Naive thymus-derived CD4-positive, alpha-beta T cell (primary cell): Measurements from ENCODE around the gene OSM. TPM values are rescaled to one million over a fixed set of nuclear protein-coding genes. Genes with fewer than 3 reads are reported as not detected.

Experiments used
- ATAC-seq: fragments of 150-1000 bp; cut with Tn5 transposase; 2 replicates; pipeline ENCODE4 v1.10.0; 2021; ENCODE audit warnings: mild to moderate bottlenecking, moderate library complexity
- CTCF ChIA-PET: fragments of 350-600 bp; sonication (Branson Sonifier 250); formaldehyde crosslinking; loops from one replicate; lab custom pipeline; 2021; ENCODE audit warnings: antibody characterized with exemption; lab: Charles Lee
- POLR2A ChIA-PET: fragments of 350-600 bp; sonication (Branson Sonifier 250); formaldehyde crosslinking; loops from one replicate; lab custom pipeline; 2021; ENCODE audit warnings: antibody characterized with exemption, inconsistent platforms; lab: Charles Lee
- DNase-seq, 9 donors: peaks; one replicate each; pipeline versions ENCODE4 v3.0.0 to v3.0.0-alpha.2; 2020 to 2022; ENCODE audit warnings: mixed read lengths in 1 of 9
- H3K27ac ChIP-seq: one replicate; pipeline ENCODE4 v1.7.0; 2013; ENCODE audit warnings: mild to moderate bottlenecking, low read depth, low read length, moderate library complexity
- H3K27me3 ChIP-seq, 2 donors: one replicate each; pipeline ENCODE4 v1.7.0; 2013; ENCODE audit warnings: low read length in 2 of 2, mild to moderate bottlenecking in 2 of 2, moderate library complexity in 2 of 2; ENCODE audit not compliant: control insufficient read depth in 2 of 2, insufficient read depth in 2 of 2
- H3K36me3 ChIP-seq, 3 experiments: 1 replicate in 2 of 3; 2 replicates in 1 of 3; pipeline ENCODE4 v1.7.0; 2013; ENCODE audit warnings: low read length in 3 of 3, mild to moderate bottlenecking in 3 of 3, moderate library complexity in 1 of 3; ENCODE audit not compliant: insufficient read depth in 3 of 3, control insufficient read depth in 2 of 3
- H3K4me1 ChIP-seq, 2 donors: one replicate each; pipeline ENCODE4 v1.7.0; 2013; ENCODE audit warnings: low read length in 2 of 2, mild to moderate bottlenecking in 2 of 2, moderate library complexity in 1 of 2; ENCODE audit not compliant: control insufficient read depth in 2 of 2, insufficient read depth in 2 of 2
- H3K4me3 ChIP-seq: 2 replicates; pipeline ENCODE4 v1.7.0; 2013; ENCODE audit warnings: mild to moderate bottlenecking, low read length
- H3K9me3 ChIP-seq, 3 experiments: 1 replicate in 2 of 3; 2 replicates in 1 of 3; pipeline ENCODE4 v1.7.0; 2013; ENCODE audit warnings: low read length in 3 of 3; ENCODE audit not compliant: control insufficient read depth in 2 of 3
- H3K27ac Mint-ChIP-seq, 9 donors: one replicate each; pipeline ENCODE4 v1.8.0; 2020 to 2022; ENCODE audit warnings: mixed read lengths in 9 of 9, mild to moderate bottlenecking in 8 of 9, moderate library complexity in 5 of 9, inconsistent platforms in 2 of 9
- H3K27me3 Mint-ChIP-seq, 5 donors: one replicate each; pipeline ENCODE4 v1.8.0; 2021 to 2022; ENCODE audit warnings: mixed read lengths in 5 of 5, mild to moderate bottlenecking in 1 of 5
- H3K36me3 Mint-ChIP-seq, 5 donors: one replicate each; pipeline ENCODE4 v1.8.0; 2020 to 2022; ENCODE audit warnings: mixed read lengths in 5 of 5, mild to moderate bottlenecking in 3 of 5, inconsistent platforms in 1 of 5
- H3K4me1 Mint-ChIP-seq, 7 donors: one replicate each; pipeline ENCODE4 v1.8.0; 2020 to 2022; ENCODE audit warnings: mixed read lengths in 7 of 7, mild to moderate bottlenecking in 3 of 7, inconsistent platforms in 1 of 7
- H3K4me3 Mint-ChIP-seq, 10 donors: one replicate each; pipeline ENCODE4 v1.8.0; 2020 to 2022; ENCODE audit warnings: mild to moderate bottlenecking in 10 of 10, mixed read lengths in 10 of 10, moderate library complexity in 6 of 10, inconsistent platforms in 2 of 10
- H3K9me3 Mint-ChIP-seq, 11 donors: one replicate each; pipeline ENCODE4 v1.8.0; 2020 to 2022; ENCODE audit warnings: mixed read lengths in 11 of 11, mild to moderate bottlenecking in 4 of 11, inconsistent platforms in 1 of 11, moderate library complexity in 1 of 11
- intact Hi-C, 2 donors: fragments of 100-400 bp; cut with micrococcal nuclease; formaldehyde crosslinking; loops; one replicate each; pipeline ENCODE4 v1.15.1; 2023
- polyA plus RNA-seq, 2 donors: library from polyadenylated mRNA; unstranded; fragments of 300-500 nt; fragmentation: Illumina TruSeq; gene quantifications; one replicate each; pipeline ENCODE4 v1.2.3, GENCODE V29; 2021
- total RNA-seq, 6 experiments: library from RNA in 5 of 6; stranded (reverse) in 5 of 6; gene quantifications; 1 replicate in 5 of 6; 2 replicates in 1 of 6; pipeline ENCODE4 v1.2.3 and lab custom pipeline; 2021 to 2026

The OSM gene
- total and polyA plus RNA-seq, 7 experiments from 2014 or later: 0.49 to 158 (median 6.3) TPM

DNA sequence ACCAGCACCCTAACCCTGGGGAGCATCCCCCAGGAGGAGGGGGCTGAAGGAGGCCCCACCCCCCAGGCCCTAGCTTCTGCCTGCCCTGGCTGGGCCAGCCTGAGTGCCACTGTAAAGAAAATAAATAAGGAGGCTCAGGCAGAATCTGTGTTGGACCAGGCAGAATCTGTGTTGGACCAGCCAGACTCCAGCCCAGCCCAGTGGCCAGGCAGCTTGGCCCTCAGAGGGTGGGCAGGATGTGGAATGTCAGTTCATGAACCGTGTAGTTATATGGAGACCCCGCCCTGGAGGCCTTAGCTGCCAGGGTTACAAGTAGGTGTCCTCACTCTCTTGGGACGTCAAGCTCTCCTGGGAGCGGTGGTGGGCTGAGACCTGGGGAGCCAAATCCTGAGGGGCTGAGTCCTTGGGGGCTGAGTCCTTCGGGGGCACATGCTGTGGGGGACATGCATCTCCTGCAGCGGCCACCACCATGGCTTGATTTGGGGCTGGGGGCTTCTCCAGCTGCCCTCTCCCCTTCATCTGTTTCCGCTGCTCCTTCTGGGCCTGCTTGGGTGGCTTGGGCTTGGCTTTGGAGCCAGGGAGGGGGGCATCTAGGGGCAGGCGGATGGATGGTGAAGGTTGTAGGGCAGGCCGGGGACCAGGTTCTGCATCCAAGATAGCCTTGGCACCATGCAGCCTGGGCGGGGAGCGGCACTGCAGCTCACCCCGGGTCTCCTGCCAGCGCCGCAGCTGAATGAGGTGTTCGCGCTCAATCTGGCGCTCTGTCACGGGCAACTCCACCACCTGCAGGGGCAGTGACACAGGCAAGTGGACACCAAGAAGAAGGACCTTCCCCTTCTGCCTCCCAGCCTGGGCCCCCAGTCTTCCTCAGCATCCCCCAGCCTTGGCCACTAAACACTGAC, 25.7 kb upstream of the OSM start:
- peak overlapping the region in 7 of 9 donors; percentile 41 to 92 (median 85) for H3K27ac Mint-ChIP-seq
- intact Hi-C loops: no loop called here
- Histone ChIP-seq H3K36me3 (peaks cover 0 to 51% (median 19%) of the 10 kb centered on the region in 3 experiments), H3K27me3 (no peaks in the 10 kb centered on the region), H3K4me3 (no peak overlapping the region), H3K27ac (peak overlapping the region; percentile 15), H3K4me1 (peaks cover 27 to 51% of the 10 kb centered on the region in 2 donors), H3K9me3 (no peaks in the 10 kb centered on the region)
- ChIA-PET CTCF (interaction anchor here (0.8 to 6.8 kb wide), 6 partner anchors 9 to 97 kb away, joined by 3 to 157 read pairs (median 61); partner anchors contain the start of genes RNF215 and TBC1D10A), POLR2A (interaction anchor here (6.2 to 32.8 kb wide), 3 partner anchors 28 to 96 kb away, joined by 84 to 1265 read pairs (median 87); partner anchors contain the start of genes CCDC157, RNF215, SF3A1 and TBC1D10A)
- ATAC-seq: no peak
- DNase-seq: no peak
- no peak overlapping the region for H3K4me3 Mint-ChIP-seq
- H3K9me3 Mint-ChIP-seq: no peaks in the 10 kb centered on the region
- H3K36me3 Mint-ChIP-seq: peaks cover 3 to 26% (median 14%) of the 10 kb centered on the region in 5 donors
- peaks cover 25 to 76% (median 62%) of the 10 kb centered on the region in 7 donors for H3K4me1 Mint-ChIP-seq
- no peaks in the 10 kb centered on the region for H3K27me3 Mint-ChIP-seq

DNA sequence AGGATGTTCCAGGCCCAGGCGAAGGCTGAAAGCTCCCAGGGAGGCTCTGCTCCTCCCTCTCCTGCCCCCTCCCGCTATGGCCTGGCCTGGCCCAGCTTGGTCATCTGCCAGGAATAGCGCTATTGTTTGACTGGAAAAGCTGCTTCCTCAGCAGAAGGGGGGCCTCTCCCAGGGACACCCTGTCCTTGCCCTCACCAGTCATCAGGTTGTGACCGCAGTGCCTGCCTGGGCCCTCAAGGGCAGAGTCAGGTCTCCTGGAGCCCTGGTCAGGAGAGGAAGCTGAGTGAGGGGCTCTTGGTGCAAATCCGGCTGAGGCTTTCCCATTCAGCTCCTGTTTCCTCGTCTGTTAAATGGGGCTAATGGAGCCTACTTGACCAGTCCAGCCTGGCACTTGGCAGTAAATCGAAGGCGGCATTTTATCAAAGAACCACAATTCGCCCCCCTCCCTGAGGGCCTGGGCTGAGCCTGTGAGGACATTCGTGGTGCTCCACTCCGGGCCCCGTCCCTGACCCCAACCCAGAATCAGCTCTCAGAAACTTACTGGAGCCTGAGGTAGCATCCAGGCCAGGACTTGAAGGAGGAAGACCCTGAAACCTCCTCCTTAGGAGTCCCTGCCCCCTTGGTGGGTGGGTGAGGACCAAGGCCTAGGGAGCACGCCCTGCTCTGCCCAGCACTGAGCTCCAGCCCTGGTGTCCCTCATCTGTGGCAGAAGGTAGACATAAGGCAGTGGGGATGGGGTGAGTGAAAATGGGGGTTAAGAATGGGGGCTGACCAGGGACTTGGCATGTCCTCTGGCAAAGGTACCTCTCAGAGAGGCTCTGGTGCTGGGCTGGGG, 24.6 kb upstream of the OSM start:
- ChIA-PET CTCF (interaction anchor here (0.8 to 8.8 kb wide), 7 partner anchors 10 to 98 kb away, joined by 3 to 157 read pairs (median 74); partner anchors contain the start of genes OSM, RNF215 and TBC1D10A), POLR2A (interaction anchor here (1.3 to 32.8 kb wide), 5 partner anchors 29 to 132 kb away, joined by 6 to 1265 read pairs (median 84); partner anchors contain the start of genes CCDC157, RNF215, SEC14L2 and SF3A1)
- H3K4me1 ChIP-seq: peaks cover 27 to 41% of the 10 kb centered on the region in 2 donors
- peak overlapping the region; percentile 75 for H3K27ac ChIP-seq
- no peaks in the 10 kb centered on the region for H3K9me3 ChIP-seq
- Mint-ChIP-seq H3K9me3 (no peaks in the 10 kb centered on the region), H3K4me1 (peaks cover 15 to 69% (median 57%) of the 10 kb centered on the region in 7 donors), H3K27ac (peak overlapping the region; percentile 36 to 95 (median 92)), H3K27me3 (no peaks in the 10 kb centered on the region), H3K4me3 (peak overlapping the region in 5 of 10 donors; percentile 11 to 92 (median 87)), H3K36me3 (peaks cover 3 to 17% (median 9%) of the 10 kb centered on the region in 5 donors)
- no peak for ATAC-seq
- H3K36me3 ChIP-seq: peaks cover 0 to 53% (median 19%) of the 10 kb centered on the region in 3 experiments
- no peak for DNase-seq
- intact Hi-C loops: no loop called here
- H3K4me3 ChIP-seq: no peak overlapping the region
- H3K27me3 ChIP-seq: no peaks in the 10 kb centered on the region

DNA sequence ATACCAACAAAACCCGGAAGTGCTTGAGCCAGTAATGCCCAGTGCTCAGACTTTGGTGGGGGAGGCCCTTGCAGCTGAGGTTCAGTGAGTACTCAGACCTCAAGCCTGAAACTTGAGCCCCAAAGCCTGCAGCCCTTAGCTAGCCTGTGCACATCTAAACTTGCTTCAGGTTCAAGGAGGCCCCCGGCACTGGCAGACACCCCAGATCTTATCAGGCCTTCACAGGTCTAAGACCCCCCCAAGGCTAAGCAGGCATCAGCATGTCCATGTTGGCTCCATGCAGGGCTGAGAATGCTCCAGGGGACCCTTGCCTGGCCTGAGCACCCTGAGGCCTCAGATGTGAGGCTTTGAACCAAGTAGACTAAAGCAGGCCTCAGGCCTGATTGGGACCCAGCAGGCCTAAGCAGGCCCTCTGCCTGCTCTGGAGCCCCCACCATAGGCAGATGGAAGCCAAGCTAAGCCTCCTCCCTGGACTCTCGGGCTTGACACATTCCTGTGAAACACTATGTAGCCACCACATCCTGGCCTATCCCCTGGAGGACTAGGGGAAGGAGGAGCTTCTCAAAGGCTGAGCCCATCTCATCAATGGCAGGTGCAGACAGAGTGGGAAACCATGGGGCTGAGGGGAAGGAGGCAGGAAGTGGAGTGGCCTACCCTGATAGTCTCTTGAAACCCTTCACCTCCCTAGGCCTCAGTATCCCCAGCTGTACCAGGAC, 23.8 kb upstream of the OSM start:
- Histone ChIP-seq H3K4me3 (peak overlapping the region; percentile 80), H3K36me3 (peaks cover 0 to 56% (median 19%) of the 10 kb centered on the region in 3 experiments), H3K9me3 (no peaks in the 10 kb centered on the region), H3K4me1 (peaks cover 27 to 33% of the 10 kb centered on the region in 2 donors), H3K27me3 (no peaks in the 10 kb centered on the region), H3K27ac (peak overlapping the region; percentile 75)
- POLR2A ChIA-PET: interaction anchor here (1.0 to 32.8 kb wide), 6 partner anchors 30 to 133 kb away, joined by 4 to 1265 read pairs (median 54); partner anchors contain the start of genes CCDC157, RNF215, SEC14L2 and SF3A1
- CTCF ChIA-PET: interaction anchor here (1.0 to 8.8 kb wide), 9 partner anchors 10 to 122 kb away, joined by 3 to 157 read pairs (median 48); partner anchors contain the start of genes OSM, RNF215 and TBC1D10A
- peaks cover 12 to 61% (median 49%) of the 10 kb centered on the region in 7 donors for H3K4me1 Mint-ChIP-seq
- H3K27me3 Mint-ChIP-seq: no peaks in the 10 kb centered on the region
- H3K36me3 Mint-ChIP-seq: peaks cover 3 to 17% (median 9%) of the 10 kb centered on the region in 5 donors
- peak overlapping the region; percentile 87 to 93 (median 90) for H3K4me3 Mint-ChIP-seq
- H3K27ac Mint-ChIP-seq: peak overlapping the region; percentile 71 to 95 (median 92)
- ATAC-seq (no peak), DNase-seq (peak in 1 of 9 donors; percentile 20)
- H3K9me3 Mint-ChIP-seq: no peaks in the 10 kb centered on the region
- intact Hi-C loops: no loop called here

DNA sequence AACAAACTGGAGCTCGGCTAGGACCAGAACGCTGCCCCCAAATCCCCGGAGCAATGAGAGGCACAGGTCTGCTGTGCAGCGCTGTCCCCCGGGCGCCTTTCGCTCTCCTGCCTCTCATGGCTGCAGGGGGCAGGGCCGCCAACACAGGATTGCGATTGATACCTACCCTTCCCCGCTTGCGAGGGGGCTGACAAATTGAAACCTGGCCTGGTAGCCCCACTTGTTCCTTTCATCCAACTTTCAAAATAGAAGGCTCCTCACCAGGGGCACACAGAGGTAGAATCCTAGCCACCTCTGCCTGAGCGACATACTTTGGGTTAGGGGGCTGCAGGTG, 23.3 kb upstream of the OSM start:
- Histone ChIP-seq H3K27ac (peak overlapping the region; percentile 75), H3K27me3 (no peaks in the 10 kb centered on the region), H3K4me3 (peak overlapping the region; percentile 80), H3K36me3 (peaks cover 0 to 55% (median 19%) of the 10 kb centered on the region in 3 experiments), H3K9me3 (no peaks in the 10 kb centered on the region), H3K4me1 (peaks cover 27% of the 10 kb centered on the region in 2 donors)
- Mint-ChIP-seq H3K27ac (peak overlapping the region; percentile 71 to 95 (median 92)), H3K9me3 (no peaks in the 10 kb centered on the region), H3K4me1 (peaks cover 12 to 56% (median 44%) of the 10 kb centered on the region in 7 donors), H3K36me3 (peaks cover 5 to 20% (median 9%) of the 10 kb centered on the region in 5 donors), H3K27me3 (no peaks in the 10 kb centered on the region), H3K4me3 (peak overlapping the region; percentile 87 to 93 (median 90))
- intact Hi-C loops: loop anchor here (1.0 to 5.0 kb wide), 11 partner anchors 15 to 792 kb away; partner anchors contain the start of genes SF3A1 (in 2 of the 2), SMTN (in 1 of the 2), TBC1D10A (in 1 of the 2) and UQCR10 (in 1 of the 2)
- ATAC-seq (peak; percentile 35), DNase-seq (no peak)
- ChIA-PET CTCF (interaction anchor here (1.0 to 8.8 kb wide), 13 partner anchors 11 to 184 kb away, joined by 3 to 157 read pairs (median 35); partner anchors contain the start of genes MTFP1, OSM, RNF215 and TBC1D10A), POLR2A (interaction anchor here (1.0 to 32.8 kb wide), 7 partner anchors 10 to 134 kb away, joined by 4 to 1265 read pairs (median 23); partner anchors contain the start of genes CCDC157, RNF215, SEC14L2 and SF3A1)
